SIG-M5 treated with dmso at 0.1 percent for 504 hours (cell line): ENCODE measurements around the gene KRT36.

ENCODE experiments used
- DNase-seq: peaks from one replicate; lab custom pipeline; 2025; ENCODE audit not compliant: unreplicated experiment; lab: John Stamatoyannopoulos, UW

The KRT36 gene

DNA sequence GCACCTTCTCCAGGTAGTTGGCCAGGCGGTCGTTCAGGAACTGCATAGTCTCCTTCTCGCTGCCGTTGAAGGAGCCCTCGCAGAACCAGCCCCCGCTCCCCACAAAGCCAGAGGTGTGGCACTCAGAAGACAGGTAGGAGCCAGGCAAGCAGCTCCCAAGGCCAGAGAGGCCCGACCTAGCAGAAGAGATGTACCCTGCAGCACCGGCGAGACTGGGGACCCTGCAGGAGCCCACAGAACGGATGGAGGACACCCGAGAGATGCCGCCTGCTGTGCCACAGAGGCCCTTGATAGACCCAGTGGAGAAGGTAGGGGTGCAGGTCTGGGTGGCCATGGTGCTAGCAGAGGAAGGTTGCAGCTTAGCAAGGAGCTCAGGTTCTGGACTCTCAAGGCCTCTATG, at the start of gene KRT36:
TSS of gene KRT36 (minus strand) at position 380 of the 400 bp plus-strand sequence. CDS start at position 334, 46 bp downstream.
- DNase-seq, result no peak

DNA sequence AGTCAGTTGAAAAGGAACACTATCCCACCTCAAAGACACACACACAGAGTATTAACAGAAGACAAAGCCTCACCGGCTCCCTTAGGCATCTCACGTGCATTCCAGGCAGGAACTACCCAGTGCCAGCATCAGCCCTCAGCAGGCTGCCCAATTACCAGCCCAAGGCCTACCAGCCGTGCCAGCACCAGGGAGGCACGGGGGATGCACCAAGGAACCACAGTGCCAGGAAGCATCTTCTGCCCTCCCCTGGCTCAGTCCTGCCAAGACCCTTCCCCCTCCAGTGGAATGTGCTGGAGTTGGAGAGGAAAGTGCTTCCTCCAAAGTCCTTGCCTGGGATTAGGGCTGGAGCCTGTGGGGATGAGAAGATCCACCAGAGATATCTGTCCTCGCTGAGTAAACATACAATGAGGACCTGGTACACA, 49.4 kb upstream of the KRT36 start:
- DNase-seq, result no peak

DNA sequence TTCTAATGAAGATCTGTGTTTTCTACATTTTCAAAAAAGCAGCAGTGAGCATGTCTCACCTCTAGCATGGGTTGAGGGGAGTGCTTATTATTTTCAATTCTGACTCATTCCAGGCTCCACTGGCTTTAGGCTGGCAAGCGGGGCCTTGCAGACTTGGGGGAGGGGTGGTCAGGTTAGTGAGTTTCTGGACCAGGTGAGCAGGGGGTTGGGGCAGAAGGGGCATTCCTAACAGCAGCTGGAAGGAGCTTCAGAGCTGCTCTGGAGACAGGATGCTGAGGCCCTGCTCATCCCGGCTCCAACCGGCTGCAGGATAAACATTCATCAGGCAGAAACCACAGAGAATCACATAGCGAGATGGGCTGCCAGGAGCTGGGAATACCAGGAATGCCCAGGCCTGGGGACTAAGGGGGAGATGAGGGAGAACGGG, 48.9 kb upstream of the KRT36 start:
- DNase-seq, result no peak

DNA sequence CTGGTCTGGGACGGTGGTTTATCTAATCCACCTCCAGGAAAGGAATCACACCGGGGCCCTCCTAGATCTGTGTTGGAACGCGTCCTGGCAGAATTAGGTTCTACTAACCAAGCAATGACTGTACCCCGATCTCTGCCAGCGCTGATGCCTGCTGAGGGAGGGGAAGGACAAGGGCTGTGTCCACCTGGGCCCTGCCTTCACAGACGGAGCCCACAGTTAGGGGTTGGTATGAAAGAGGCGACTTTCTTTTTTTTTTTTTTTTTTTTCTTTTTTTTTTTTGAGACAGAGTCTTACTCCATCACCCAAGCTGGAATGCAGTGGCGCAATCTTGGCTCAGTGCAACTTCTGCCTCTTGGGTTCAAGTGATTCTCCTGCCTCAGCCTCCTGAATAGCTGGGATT, 48.3 kb upstream of the KRT36 start:
- no peak for DNase-seq

DNA sequence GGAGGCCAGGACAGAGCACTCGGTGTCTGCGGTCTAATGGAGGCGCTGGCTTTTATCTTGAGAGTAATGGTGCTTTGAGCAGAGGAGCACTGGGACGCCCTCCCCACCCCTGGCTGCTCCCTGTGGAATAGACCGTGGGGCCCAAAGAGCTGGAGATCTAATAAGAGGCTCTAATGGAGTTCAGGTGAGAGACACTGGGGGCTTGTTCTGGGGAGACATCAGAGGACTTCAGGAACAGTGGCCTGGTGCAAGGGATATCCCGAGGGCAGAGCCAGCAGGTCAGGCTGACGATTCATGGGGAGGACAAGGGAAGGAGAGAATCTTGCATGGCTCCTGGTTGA, 47.9 kb upstream of the KRT36 start:
- no peak for DNase-seq

DNA sequence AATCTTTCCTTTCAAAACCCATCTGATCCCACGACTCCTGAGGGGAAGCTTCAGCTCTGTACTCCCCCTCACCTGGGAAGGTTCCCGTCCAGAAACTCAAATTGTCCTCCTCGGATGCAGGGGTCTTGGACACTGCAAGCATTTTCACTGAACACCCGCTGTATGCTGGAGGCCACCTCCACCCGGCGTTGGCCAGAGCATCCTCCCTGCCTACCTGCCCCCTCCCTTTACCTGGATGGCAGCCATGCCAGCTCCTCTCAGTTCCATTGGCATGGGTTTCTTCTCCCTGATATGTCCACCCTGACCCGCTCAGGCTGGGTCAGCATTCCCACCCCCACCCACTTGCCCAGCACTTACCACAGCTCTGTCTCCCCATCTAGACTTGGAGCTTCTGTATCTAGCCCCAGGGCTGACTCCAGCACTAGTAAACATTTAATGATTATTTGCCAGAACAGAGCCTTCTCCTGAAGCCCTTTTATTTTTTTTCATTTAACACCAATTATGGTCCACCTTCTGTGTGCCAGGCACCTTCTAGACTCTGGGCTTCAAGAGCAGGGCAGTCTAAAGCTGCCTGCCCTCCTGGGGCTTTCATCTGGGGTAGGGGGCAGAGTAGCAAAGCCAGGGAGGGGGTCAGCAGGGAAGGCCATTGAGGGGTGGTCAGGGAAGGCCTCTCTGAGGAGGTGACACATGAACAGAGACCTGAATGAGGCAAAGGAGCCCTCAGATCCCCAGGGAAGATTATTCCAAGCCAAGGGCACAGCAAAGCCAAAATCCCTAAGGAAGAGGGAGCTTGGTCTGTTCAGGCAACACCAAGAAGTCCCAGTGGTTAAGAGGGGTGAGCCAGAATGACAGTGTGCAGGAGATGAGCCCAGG, 47.3 kb upstream of the KRT36 start:
- DNase-seq, result no peak

DNA sequence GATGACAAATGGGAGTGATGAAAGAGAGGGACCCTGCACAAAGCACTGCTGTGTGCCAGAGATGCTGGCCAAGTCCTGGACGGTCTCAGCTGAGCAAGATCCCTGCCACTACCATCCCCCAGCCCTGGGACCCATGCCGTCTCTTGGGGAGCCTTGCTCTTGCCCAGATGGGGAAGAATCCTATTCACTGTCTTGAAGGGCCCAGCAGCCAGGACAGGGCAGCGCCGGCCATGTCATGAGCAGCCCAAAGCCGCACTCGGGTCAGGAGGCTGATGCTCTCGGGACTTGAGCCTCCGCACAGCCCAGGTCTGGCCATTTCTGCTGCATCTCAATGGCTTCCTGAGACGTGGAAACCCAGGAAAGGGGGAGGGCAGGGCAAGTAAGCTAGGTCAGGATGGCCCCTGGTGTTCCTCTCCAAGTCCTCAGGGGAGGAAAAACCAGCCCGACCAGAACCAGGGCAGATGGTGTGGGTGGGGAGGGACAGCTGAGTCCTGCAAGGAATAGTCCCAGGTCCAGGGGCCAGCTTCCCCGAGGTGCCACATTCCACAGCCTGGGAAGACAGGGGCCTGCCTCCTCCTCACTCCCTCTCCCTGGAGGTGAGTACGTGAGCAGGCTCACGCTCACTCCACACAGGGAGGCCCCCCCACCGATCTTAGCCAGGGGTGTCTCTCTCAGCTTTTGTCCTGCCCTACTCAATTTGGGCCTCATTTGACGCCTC, 46.2 kb upstream of the KRT36 start:
- DNase-seq, result no peak

DNA sequence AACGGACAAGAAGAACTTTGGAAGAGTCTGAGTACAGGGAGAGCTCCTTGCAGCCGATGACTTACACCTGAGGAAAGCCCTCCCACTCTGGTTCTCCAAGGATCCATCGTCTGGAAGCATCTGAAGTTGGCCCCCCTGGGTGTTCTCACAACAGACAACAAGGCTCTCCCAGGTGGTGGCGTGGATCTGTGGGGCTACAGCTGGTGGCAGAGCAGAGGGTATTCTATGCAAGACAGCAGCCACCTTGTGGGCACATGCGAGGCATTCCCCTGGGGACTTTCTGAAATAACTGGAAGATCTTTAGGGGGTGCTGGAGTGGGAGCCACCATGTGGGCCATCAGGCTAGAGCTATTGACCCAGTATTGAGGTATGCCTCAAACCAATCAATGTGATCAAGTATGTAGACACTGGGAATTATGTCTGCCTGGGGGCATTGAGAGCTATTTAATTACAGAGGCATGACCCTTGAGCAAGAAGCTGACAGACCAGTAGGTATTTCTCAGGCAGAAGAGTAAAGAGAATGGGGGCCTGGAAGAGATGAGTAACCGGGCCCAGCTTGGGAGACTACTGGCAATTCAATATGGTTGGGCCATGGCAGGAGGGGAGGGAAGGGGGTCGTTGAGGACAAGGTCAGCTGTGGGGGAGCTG, 45.3 kb upstream of the KRT36 start:
- DNase-seq, result no peak

DNA sequence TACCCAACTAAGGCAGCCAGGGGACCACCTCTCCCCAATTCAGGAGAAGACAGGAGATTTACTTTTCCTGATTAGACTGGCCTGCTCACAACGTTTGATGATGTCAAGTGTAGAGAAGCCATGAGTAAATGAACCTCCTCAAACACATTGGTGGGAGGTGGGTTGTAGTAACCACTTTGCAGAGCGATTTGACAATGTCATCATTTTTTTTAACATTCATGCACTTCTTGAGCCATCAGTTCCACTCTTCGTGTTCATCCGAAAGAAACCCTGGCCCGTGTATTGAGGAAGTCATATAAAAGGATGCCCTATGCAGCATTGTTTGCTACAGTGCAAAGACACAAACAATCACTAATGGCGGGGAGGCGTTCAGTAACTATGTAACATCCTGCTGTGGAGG, 43.9 kb upstream of the KRT36 start:
- DNase-seq, result no peak

DNA sequence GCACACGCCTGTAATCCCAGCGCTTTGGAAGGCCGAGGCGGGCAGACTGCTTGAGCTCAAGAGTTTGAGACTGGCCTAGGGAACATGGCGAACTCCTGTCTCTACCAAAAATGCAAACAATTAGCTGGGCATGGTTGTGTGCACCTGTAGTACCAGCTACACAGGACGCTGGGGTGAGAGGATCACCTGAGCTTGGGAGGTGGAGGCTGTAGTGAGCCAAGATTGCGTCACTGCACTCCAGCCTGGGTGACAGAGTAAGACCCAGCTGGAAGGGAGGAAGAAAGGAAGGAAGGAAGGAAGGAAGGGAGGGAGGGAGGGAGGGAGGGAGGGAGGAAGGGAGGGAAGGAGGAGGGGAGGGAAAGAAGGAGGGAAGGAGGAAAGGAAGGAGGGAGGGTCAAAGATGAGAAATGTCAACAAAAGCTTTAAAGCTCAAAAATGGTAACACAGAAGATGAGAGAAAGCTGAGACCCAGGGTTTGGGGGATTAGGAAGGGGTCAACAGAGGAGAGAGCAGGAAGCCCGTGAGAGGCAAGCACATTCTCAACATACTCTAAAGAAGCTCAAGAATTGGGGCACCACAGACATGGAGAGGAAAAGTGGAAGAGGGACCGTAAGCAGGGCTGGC, 43.3 kb upstream of the KRT36 start:
- no peak for DNase-seq

DNA sequence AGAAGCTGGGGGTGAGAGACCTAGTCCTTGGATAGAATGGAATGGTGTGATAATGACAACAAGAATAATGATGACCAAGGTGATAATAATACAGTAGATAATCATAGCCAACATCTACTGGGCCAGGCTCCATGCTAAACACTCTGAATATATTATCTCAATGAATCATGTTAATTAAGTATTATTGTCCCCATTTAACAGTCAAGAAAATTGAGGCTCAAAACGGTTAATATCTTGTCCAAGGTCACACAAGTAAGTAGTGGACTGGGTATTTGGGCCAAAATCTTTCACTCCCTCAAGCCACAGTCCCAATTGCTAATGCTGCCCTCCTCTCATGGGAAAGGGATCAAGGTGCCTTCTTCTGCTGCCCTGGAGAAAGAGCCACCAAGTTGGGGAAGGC, 42.3 kb upstream of the KRT36 start:
- no peak for DNase-seq

DNA sequence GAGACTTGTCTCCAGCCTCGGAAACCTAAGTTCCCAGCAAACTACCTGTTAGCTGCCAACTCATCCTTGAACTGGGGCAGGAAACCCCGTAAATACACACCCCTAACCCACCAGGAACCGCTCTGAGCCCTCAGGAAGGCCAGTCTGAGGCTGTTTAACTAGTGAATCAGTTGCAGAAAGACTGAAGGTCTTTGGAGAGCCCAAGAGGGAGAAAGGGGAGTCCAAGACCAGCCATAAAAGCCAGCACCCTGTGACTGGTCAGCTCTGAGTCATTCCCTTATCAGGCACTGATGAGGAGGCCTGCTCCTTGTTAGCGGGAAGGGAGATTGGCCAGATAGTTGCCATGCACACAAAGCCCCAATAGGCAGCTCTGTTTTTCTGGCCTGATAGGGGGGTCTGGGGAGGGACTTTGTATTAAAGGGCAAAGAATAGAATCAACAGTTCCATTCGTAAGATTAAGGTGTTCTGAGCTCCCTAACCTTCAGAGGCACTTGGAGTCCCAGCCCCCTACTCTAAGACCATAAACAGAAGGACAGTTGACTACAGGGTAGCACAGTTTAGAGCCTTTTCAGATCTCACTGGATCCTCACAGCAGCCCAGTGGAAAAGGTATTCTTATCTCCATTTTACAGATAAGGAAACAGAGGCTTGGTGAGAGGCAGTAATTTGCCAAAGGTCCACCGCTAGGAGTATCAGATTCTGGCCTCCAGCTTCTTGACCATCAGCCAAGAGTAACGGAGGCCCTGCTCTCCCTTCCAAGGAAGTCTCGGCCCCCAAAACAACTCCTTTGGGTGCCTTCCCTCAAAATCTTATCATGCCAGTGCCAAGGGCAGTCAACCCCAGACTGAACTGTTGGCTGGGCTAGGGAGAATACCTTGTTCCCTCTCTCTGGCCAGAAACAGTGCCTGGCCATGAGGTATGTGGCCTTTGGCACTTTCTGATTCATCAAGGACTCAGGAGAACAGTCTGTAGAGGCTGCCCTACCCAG, 40.6 kb upstream of the KRT36 start:
- DNase-seq, result no peak

DNA sequence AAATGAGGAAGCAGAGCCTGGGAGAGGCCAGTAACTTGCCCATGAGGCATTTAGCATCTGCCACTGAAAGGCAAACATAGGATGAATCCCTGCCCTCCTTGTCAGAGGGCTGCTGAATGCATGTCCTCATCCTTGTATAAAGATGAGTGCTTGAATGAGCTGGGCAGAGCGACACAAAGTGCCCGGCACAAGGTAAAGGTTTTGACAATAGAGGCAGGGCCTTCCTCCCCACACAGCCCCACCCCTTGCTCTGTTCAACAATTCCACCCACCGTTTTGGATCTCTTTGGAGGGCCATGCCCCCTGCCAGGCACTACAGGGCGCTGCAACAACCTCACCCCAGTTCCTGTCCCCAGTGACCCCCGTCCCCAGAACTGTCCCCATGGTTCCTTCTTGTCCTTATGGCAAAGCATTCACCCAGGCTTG, 39.8 kb upstream of the KRT36 start:
- DNase-seq, result no peak

DNA sequence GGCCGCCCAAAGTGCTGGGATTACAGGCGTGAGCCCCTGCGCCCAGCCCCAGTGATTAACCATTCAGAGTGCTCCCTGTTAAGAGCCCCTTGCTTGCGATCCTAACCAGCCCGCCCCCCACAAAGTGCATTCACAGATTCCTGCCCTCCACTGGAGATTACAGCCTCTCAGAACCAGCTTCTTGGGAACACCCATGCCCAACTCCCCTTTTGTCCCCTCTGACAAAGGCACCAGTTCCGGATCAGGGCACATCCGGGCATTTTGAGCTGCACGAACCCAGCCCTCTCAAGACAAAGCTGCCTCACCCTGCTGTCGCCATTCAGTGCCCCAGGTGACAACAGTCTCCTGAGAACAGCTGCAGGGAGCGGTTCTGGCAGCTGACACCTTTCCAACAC, 39.2 kb upstream of the KRT36 start:
- no peak for DNase-seq

DNA sequence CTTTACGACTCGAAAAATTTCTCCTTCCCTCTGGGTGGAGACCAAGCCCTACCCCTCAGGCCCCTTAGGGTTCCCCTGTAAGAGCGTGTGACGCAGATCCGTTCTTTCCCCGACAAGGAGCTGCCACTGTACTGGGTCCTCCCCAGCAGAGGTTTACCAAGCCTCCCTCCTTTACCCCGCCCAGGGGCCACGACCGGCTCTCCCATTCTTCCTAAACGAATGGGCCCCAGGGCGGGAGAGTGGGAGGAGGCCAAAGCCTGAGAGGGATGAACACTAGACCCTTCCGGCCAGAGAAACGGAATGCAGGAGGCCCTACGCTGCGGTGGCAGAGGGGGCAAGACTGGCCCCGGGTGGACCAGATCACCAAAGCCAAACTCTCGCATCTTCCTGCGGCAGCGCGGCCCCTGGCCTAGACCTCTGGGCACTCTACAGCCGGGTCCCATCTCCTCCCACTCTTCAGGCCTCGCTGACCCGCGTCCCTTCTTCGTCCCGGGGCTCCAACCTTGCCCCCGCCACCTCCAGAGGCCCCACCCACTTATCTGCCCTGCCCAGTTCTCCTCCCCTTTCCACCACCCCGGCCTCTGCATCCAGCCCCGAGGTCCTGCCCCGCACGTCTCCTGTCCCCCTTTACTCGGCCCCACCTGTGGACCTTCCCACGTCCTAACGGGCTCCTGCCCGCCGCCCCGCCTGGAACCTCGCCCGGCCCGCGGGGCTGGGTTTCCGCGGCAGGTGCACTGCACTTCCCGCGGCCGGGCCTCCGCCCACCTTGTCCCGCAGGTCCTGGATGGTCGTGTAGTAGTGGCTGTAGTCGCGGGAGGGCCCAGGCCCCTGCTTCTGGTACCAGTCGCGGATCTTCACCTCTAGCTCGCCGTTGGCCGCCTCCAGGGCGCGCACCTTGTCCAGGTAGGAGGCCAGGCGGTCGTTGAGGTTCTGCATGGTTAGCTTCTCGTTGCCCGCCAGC, 37.6 kb upstream of the KRT36 start:
- no peak for DNase-seq

DNA sequence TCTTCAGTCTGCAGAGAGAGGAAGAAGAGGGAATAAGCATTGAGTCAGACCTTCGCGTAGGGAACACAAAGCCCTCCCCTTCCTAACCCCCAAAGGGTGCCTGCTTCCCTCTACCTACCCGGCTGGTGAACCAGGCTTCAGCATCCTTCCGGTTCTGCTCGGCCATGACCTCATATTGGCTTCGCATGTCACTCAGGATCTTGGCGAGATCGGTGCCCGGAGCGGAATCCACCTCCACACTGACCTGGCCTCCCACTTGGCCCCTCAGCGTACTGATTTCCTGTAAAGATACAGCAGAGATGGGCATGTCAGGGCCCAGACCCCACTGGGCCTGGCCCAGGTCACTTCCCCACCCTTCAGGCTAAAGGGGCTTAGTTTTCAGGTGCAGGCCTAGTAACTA, 34.6 kb upstream of the KRT36 start:
- DNase-seq, result no peak

DNA sequence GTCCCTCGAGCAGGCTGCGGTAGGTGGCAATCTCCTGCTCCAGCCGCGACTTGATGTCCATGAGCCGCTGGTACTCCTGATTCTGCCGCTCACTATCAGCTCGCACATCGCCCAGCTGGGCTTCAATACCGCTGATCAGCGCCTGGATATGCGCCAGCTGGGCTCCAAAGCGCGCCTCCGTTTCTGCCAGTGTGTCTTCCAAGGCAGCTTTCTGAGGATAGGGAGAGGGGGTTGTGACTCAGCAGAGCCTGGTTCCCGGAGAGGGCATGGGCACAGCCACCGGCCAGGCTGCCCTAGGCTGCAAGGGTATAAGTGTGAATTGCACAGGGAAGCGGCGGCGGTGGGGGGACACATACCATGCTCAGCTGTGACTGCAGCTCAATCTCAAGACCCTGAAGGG, 34.1 kb upstream of the KRT36 start:
- no peak for DNase-seq

DNA sequence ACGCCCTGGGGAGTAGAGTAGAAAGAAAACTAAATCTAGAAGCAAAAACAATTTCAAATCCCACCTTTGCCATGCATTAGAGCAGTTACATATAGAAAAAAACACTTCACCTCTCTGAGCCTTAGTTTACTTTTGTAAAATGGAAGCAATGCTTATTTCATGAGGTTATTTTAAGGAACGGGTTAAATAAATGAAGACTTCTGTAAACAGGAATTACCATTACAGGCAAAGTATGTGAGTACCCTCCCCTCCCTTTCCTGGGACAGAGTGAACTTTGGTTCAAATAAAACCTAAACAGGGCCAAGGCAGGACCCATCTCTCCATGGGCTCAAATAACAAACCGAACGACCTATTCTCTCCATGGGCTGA, 33.5 kb upstream of the KRT36 start:
- no peak for DNase-seq
